Renal pelvis (tissue), 4 donors: ENCODE results near the gene MOB3A. TPM values are rescaled to one million over a fixed set of nuclear protein-coding genes. Genes with fewer than 3 reads are reported as not detected.

Experiments used
- DNase-seq: peaks from one replicate; pipeline ENCODE4 v3.0.0-alpha.2; 2013
- polyA plus RNA-seq, 3 donors: library from polyadenylated mRNA; unstranded; fragments of 120-200 nt; gene quantifications; one replicate each; pipeline ENCODE4 v1.2.1, GENCODE V29; 2013; ENCODE audit not compliant: insufficient read length in 3 of 3

Gene MOB3A
- polyA plus RNA-seq, 3 donors = 25.1 to 29.1 (median 26.6) TPM

- DNase-seq = peak; percentile 99
Measured at GRCh38 chr19:2061495-2062388, 34.4 kb downstream of the MOB3A start.

GRCh38 chr19:2060884-2061494 is 35.1 kb downstream of the MOB3A start:
- peak; percentile 60 for DNase-seq

GRCh38 chr19:2059422-2060201 is 36.5 kb downstream of the MOB3A start:
- DNase-seq = peak; percentile 66

GRCh38 chr19:2058570-2059421 is 37.3 kb downstream of the MOB3A start:
- no peak for DNase-seq

- DNase-seq = no peak
Measured at GRCh38 chr19:2057484-2058469, 38.3 kb downstream of the MOB3A start.

GRCh38 chr19:2056837-2057192 is 39.3 kb downstream of the MOB3A start:
- DNase-seq = no peak

- DNase-seq = no peak
Measured at GRCh38 chr19:2055931-2056836, 39.9 kb downstream of the MOB3A start.

- no peak for DNase-seq
Measured at GRCh38 chr19:2054763-2055162, 41.4 kb downstream of the MOB3A start.

GRCh38 chr19:2053601-2054389 is 42.3 kb downstream of the MOB3A start:
- DNase-seq = no peak

- no peak for DNase-seq
Measured at GRCh38 chr19:2051773-2052704, 44.1 kb downstream of the MOB3A start.

GRCh38 chr19:2050991-2051772 is 44.9 kb downstream of the MOB3A start, which contains the start of gene MKNK2:
Gene MKNK2 (minus strand): TSS chr19:2051244. CDS start chr19:2050851, 393 bp downstream.
- peak; percentile 87 for DNase-seq

- DNase-seq = no peak
Measured at GRCh38 chr19:2050349-2050990, 45.7 kb downstream of the MOB3A start.

GRCh38 chr19:2049741-2050348 is 46.3 kb downstream of the MOB3A start:
- peak; percentile 71 for DNase-seq

- DNase-seq = no peak
Measured at GRCh38 chr19:2048959-2049740, 47.0 kb downstream of the MOB3A start.
